NCI-H460 (cell line): ENCODE data around the gene C4BPA. TPM values are rescaled to one million over a fixed set of nuclear protein-coding genes. Genes with fewer than 3 reads are reported as not detected.

Source experiments
- DNase-seq: peaks from one replicate; pipeline ENCODE4 v3.0.0-alpha.2; 2016; ENCODE audit warnings: low read depth; ENCODE audit errors: extremely low read depth
- total RNA-seq: library from RNA; depleted of rRNA; stranded (reverse); fragments of >200 nt; shearing (Covaris generic); gene quantifications from 2 replicates; pipeline ENCODE4 v1.2.3, GENCODE V29; 2014

The C4BPA gene
- total RNA-seq, 1 experiment from 2014 or later = not detected

GRCh38 chr1:207109004-207109403 lies 5.0 kb downstream of the C4BPA start:
- no peak for DNase-seq

- DNase-seq = no peak
These were observed 8.7 kb downstream of the C4BPA start for GRCh38 chr1:207112616-207113296.

- no peak for DNase-seq
These were observed 11.2 kb downstream of the C4BPA start for GRCh38 chr1:207115269-207115668.

GRCh38 chr1:207124389-207124788 lies 20.4 kb downstream of the C4BPA start:
- DNase-seq = no peak

GRCh38 chr1:207128336-207128921 lies 24.4 kb downstream of the C4BPA start:
- no peak for DNase-seq

GRCh38 chr1:207129053-207129452 lies 25.0 kb downstream of the C4BPA start:
- DNase-seq = no peak

- DNase-seq = no peak
These were observed 26.4 kb downstream of the C4BPA start for GRCh38 chr1:207130252-207131036.

- DNase-seq = no peak
These were observed 27.1 kb downstream of the C4BPA start for GRCh38 chr1:207131163-207131562.

GRCh38 chr1:207134581-207134980 lies 30.5 kb downstream of the C4BPA start:
- DNase-seq = no peak

GRCh38 chr1:207139616-207140015 lies 35.6 kb downstream of the C4BPA start:
- no peak for DNase-seq

GRCh38 chr1:207140536-207140935 lies 36.5 kb downstream of the C4BPA start:
- DNase-seq = no peak

- DNase-seq = no peak
These were observed 41.5 kb downstream of the C4BPA start for GRCh38 chr1:207145401-207146058.

- no peak for DNase-seq
These were observed 47.9 kb downstream of the C4BPA start for GRCh38 chr1:207151920-207152319.

- no peak for DNase-seq
These were observed 48.9 kb downstream of the C4BPA start for GRCh38 chr1:207152792-207153468.

GRCh38 chr1:207155028-207155427 lies 51.0 kb downstream of the C4BPA start:
- DNase-seq = no peak

- no peak for DNase-seq
These were observed 52.1 kb downstream of the C4BPA start for GRCh38 chr1:207156095-207156494.

GRCh38 chr1:207156826-207157225 lies 52.8 kb downstream of the C4BPA start:
- DNase-seq = no peak

GRCh38 chr1:207164086-207164485 lies 60.1 kb downstream of the C4BPA start:
- DNase-seq = no peak

- DNase-seq = peak; percentile 76
These were observed 68.3 kb downstream of the C4BPA start for GRCh38 chr1:207172321-207172720.

GRCh38 chr1:207172885-207173284 lies 68.9 kb downstream of the C4BPA start:
- DNase-seq = no peak

- no peak for DNase-seq
These were observed 69.4 kb downstream of the C4BPA start for GRCh38 chr1:207173396-207173795.
